Immature natural killer cell (primary cell): ENCODE data around the gene ZBTB16. TPM values are rescaled to one million over a fixed set of nuclear protein-coding genes. Genes with fewer than 3 reads are reported as not detected.

ENCODE experiments used
- DNase-seq, 3 donors: peaks; one replicate each; pipeline ENCODE4 v3.0.0; 2022; ENCODE audit warnings: mixed read lengths in 1 of 3
- H3K27ac Mint-ChIP-seq, 6 donors: one replicate each; pipeline ENCODE4 v1.8.0; 2020; ENCODE audit warnings: mixed read lengths in 6 of 6, mild to moderate bottlenecking in 5 of 6, inconsistent platforms in 4 of 6, moderate library complexity in 3 of 6
- H3K27me3 Mint-ChIP-seq, 3 donors: one replicate each; pipeline ENCODE4 v1.8.0; 2020 to 2021; ENCODE audit warnings: low read depth in 3 of 3, mild to moderate bottlenecking in 3 of 3, mixed read lengths in 3 of 3, moderate library complexity in 3 of 3, inconsistent platforms in 1 of 3
- H3K36me3 Mint-ChIP-seq, 3 donors: one replicate each; pipeline ENCODE4 v1.8.0; 2020; ENCODE audit warnings: mixed read lengths in 3 of 3, inconsistent platforms in 2 of 3, mild to moderate bottlenecking in 2 of 3
- H3K4me1 Mint-ChIP-seq, 2 donors: one replicate each; pipeline ENCODE4 v1.8.0; 2020; ENCODE audit warnings: inconsistent platforms in 2 of 2, mild to moderate bottlenecking in 2 of 2, mixed read lengths in 2 of 2, moderate library complexity in 1 of 2
- H3K4me3 Mint-ChIP-seq, 5 donors: one replicate each; pipeline ENCODE4 v1.8.0; 2020; ENCODE audit warnings: mild to moderate bottlenecking in 5 of 5, mixed read lengths in 5 of 5, inconsistent platforms in 3 of 5, moderate library complexity in 3 of 5
- H3K9me3 Mint-ChIP-seq, 6 donors: one replicate each; pipeline ENCODE4 v1.8.0; 2020; ENCODE audit warnings: mild to moderate bottlenecking in 6 of 6, mixed read lengths in 6 of 6, inconsistent platforms in 4 of 6, moderate library complexity in 3 of 6
- polyA plus RNA-seq, 3 donors: library from polyadenylated mRNA; unstranded; fragments of 300-500 nt; fragmentation: Illumina TruSeq; gene quantifications; one replicate each; pipeline ENCODE4 v1.2.3, GENCODE V29; 2021

The ZBTB16 gene
- polyA plus RNA-seq, 3 donors from 2014 or later: 90.4 to 197 (median 92.5) TPM

DNA sequence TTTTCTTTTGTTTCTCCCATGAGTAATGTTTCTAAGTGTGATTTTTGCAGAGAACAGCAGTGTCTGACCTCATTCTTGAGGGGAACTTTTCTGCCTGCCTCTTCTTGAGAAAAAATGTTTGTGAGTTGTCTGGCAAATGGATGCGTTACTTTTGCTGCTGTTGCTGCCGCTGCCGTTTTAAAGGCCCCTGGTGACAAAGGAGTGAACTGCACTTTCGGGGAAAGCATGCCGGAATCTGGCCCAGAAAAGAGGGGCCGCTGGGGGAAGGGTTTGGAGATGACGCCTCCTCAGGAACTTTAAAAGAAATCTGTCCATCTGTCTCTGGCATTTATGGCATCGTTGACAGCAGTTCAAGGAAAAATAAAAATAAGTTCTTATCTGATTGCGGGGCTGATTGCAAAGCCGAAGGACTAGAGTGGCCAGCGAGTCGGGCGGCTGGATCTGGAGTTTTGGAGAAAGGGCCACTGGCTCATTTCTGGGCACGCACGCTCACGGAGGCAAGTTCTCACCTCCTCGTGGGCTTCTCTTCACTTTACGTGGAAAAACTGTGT, 16.5 kb downstream of the ZBTB16 start:
- peaks cover 0 to 15% (median 0%) of the 10 kb centered on the region in 3 donors for H3K36me3 Mint-ChIP-seq
- H3K27ac Mint-ChIP-seq: peak overlapping the region; percentile 96 to 100 (median 99)
- no peaks in the 10 kb centered on the region for H3K9me3 Mint-ChIP-seq
- peaks cover 98 to 100% of the 10 kb centered on the region in 2 donors for H3K4me1 Mint-ChIP-seq
- H3K27me3 Mint-ChIP-seq: peaks cover 33 to 47% (median 40%) of the 10 kb centered on the region in 3 donors
- DNase-seq: peak; percentile 84 to 87 (median 85)
- H3K4me3 Mint-ChIP-seq: peak overlapping the region; percentile 82 to 94 (median 89)

DNA sequence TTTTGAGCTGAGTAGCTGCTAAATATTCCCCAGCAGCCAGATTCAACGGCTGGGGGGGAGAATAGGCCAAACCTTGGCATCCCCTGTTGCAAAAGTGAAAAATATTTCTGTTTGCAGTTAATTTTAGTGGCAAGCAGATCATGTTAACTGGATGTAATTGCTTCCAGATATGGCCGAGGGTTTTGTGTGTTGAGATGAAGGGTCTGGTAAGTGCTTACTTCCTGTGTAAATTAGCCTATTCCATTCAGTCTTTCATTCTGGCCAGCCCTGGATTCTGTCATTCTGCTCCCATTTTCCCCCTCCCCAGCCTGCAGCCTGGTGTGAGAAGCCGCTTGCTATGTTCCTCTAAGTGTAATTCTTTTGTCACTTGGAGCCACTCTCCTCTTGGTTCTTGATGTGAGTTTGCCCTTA, 17.4 kb downstream of the ZBTB16 start:
- peaks cover 33 to 45% (median 40%) of the 10 kb centered on the region in 3 donors for H3K27me3 Mint-ChIP-seq

DNA sequence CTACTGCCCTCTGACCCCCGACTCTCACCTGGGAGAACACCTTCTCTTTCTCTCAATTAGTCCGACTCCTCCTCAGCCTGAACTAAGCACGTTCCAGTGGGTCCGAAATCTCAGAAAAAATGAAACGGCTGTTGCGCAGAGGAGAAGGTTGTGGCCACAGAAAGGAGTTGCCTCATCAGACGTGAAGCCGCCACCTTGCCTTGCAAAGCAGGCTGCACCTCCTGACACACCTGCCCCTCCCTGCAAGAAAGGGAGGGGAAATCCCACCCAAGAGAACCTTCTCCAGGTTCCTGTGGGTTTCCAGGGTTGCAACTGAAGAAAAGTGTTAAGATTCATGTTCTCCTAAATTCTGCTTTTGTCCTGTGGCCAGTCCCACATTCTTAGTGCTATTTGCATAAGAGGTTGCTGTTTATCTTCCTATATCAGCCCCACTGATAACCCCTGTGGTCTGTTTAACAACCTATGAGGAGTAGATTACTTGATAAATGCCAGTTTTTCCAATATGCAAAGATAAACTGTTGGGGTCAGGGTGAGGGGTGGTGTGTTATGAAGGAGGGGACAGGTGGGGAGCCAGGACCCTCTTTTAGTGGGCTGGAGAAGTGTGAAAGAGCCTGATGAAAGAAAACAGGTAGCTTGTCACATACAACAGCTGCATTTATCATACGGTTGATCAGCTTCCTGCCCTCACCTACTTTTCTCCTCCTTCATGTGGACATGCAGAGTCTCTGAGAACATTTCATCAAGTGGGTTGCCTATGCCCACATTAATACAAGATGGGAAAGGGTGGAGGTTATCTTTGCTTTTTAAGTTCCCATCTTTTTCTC, 18.2 kb downstream of the ZBTB16 start:
- H3K27me3 Mint-ChIP-seq: peaks cover 33 to 38% (median 35%) of the 10 kb centered on the region in 3 donors
- H3K9me3 Mint-ChIP-seq: no peaks in the 10 kb centered on the region
- peak overlapping the region; percentile 86 to 94 (median 90) for H3K4me3 Mint-ChIP-seq
- H3K36me3 Mint-ChIP-seq: peaks cover 0 to 10% (median 0%) of the 10 kb centered on the region in 3 donors
- H3K27ac Mint-ChIP-seq: peak overlapping the region; percentile 97 to 100 (median 99)
- peak; percentile 62 to 67 (median 66) for DNase-seq
- peaks cover 98 to 100% of the 10 kb centered on the region in 2 donors for H3K4me1 Mint-ChIP-seq

More for the DNA sequence above, 17.4 kb downstream of the ZBTB16 start:
- DNase-seq: no peak
- H3K36me3 Mint-ChIP-seq: peaks cover 0 to 14% (median 0%) of the 10 kb centered on the region in 3 donors
- peak overlapping the region; percentile 97 to 100 (median 99) for H3K27ac Mint-ChIP-seq
- no peaks in the 10 kb centered on the region for H3K9me3 Mint-ChIP-seq
- H3K4me3 Mint-ChIP-seq: peak overlapping the region; percentile 86 to 94 (median 90)
- H3K4me1 Mint-ChIP-seq: peaks cover 98 to 100% of the 10 kb centered on the region in 2 donors

DNA sequence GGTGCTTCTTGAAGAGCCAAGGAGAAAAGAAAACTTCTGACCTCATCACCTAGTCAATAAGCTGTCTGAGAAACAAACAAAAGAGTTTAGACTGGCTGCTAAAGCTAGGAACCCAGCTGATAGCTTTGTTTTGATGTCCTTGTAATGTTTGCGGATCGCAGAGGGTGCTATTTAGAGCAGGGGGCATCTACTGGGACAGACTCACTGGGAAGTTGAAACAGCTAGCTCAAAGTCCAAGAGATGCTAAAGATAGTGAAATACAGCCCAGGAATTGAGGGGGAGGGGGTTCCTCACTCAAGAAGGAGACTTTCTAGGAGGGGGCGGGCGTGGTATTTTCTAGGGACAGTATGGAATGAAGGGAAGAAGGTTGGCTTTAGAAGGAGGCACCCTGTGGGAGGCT, 18.9 kb downstream of the ZBTB16 start:
- peaks cover 0 to 10% (median 0%) of the 10 kb centered on the region in 3 donors for H3K36me3 Mint-ChIP-seq
- no peaks in the 10 kb centered on the region for H3K9me3 Mint-ChIP-seq
- peak overlapping the region; percentile 86 to 94 (median 90) for H3K4me3 Mint-ChIP-seq
- peak overlapping the region; percentile 97 to 100 (median 99) for H3K27ac Mint-ChIP-seq
- peaks cover 29 to 37% (median 34%) of the 10 kb centered on the region in 3 donors for H3K27me3 Mint-ChIP-seq
- DNase-seq: no peak
- H3K4me1 Mint-ChIP-seq: peaks cover 98 to 100% of the 10 kb centered on the region in 2 donors

DNA sequence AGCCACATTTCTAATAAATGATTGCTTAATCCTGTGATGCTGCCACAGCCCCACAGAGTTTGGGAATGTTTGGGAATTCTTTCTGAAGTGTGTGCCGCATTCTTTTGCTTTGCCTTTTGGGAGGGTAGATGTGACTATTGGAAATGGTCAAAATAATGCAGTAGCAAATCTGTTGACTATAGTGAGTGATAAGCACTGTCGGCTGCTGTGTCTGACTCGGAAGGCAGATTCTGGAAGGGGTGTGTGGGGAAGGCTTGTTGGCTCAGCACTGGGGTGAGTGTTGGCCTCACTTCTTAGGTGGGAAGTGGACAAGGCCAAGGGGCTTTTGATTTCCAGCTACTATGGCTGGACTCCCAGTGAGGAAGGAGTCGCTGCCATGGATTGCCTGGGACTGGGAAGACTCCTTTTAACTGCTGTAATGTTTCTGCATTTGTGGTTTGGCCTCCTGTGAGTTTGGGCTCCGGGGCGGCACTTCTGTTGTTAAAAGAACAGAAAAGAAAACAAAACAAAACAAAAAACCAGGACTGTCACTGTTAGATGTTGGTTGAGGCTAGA, 20.1 kb downstream of the ZBTB16 start:
- H3K27me3 Mint-ChIP-seq: peaks cover 22 to 26% (median 25%) of the 10 kb centered on the region in 3 donors
- H3K27ac Mint-ChIP-seq: peak overlapping the region; percentile 97 to 100 (median 99)
- DNase-seq: no peak
- no peaks in the 10 kb centered on the region for H3K9me3 Mint-ChIP-seq
- peaks cover 98 to 100% of the 10 kb centered on the region in 2 donors for H3K4me1 Mint-ChIP-seq
- H3K4me3 Mint-ChIP-seq: peak overlapping the region; percentile 74 to 91 (median 80)
- peaks cover 0 to 10% (median 3%) of the 10 kb centered on the region in 3 donors for H3K36me3 Mint-ChIP-seq

DNA sequence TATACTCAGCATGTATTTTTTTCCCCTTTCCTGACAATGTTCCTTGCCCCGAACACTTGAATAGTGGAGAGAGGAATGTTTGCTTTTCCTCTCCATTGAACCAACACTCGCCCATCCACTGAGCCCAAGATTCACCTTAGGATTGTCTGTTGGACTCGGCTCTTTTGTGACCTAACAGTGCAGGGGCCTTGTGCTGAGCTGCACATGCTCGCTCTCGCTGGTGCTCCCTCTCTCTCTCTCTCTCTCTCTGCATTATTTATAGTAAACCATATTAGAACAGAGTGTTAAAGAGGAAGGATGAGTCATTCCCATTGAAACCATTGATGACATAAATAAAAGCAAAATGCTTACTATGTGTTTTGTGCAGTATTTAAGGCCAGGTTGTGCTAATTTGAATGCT, 20.7 kb downstream of the ZBTB16 start:
- H3K27me3 Mint-ChIP-seq: peaks cover 19 to 21% (median 20%) of the 10 kb centered on the region in 3 donors
- no peaks in the 10 kb centered on the region for H3K9me3 Mint-ChIP-seq
- peak overlapping the region; percentile 97 to 100 (median 99) for H3K27ac Mint-ChIP-seq
- peak; percentile 75 to 80 (median 78) for DNase-seq
- peaks cover 0 to 5% (median 3%) of the 10 kb centered on the region in 3 donors for H3K36me3 Mint-ChIP-seq
- H3K4me1 Mint-ChIP-seq: peaks cover 98 to 100% of the 10 kb centered on the region in 2 donors
- peak overlapping the region; percentile 74 to 91 (median 80) for H3K4me3 Mint-ChIP-seq

DNA sequence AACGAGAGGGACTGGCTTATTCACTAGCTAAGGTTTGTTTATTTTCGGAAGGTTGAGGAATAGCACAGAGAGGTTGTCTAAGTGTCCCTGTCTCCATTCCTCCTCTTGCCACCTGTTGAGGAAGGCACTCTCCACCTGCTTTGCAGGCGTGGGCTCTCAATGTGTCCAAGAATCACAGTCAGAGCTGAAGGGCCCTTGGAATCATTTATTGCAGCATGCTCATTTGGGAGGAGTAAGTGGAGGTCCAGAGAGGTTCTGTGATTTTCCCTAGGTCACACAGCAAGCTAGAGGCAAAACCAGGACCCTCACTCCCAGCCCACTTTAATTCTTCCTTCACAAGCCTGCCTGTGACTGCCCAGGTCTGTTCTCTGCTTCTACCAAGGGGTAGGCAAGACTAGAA, 21.3 kb downstream of the ZBTB16 start:
- H3K36me3 Mint-ChIP-seq: peaks cover 0 to 3% (median 3%) of the 10 kb centered on the region in 3 donors
- no peaks in the 10 kb centered on the region for H3K9me3 Mint-ChIP-seq
- peaks cover 100% of the 10 kb centered on the region in 2 donors for H3K4me1 Mint-ChIP-seq
- H3K4me3 Mint-ChIP-seq: peak overlapping the region; percentile 74 to 91 (median 80)
- H3K27me3 Mint-ChIP-seq: peaks cover 17 to 21% (median 17%) of the 10 kb centered on the region in 3 donors
- peak overlapping the region; percentile 97 to 100 (median 99) for H3K27ac Mint-ChIP-seq
- no peak for DNase-seq

DNA sequence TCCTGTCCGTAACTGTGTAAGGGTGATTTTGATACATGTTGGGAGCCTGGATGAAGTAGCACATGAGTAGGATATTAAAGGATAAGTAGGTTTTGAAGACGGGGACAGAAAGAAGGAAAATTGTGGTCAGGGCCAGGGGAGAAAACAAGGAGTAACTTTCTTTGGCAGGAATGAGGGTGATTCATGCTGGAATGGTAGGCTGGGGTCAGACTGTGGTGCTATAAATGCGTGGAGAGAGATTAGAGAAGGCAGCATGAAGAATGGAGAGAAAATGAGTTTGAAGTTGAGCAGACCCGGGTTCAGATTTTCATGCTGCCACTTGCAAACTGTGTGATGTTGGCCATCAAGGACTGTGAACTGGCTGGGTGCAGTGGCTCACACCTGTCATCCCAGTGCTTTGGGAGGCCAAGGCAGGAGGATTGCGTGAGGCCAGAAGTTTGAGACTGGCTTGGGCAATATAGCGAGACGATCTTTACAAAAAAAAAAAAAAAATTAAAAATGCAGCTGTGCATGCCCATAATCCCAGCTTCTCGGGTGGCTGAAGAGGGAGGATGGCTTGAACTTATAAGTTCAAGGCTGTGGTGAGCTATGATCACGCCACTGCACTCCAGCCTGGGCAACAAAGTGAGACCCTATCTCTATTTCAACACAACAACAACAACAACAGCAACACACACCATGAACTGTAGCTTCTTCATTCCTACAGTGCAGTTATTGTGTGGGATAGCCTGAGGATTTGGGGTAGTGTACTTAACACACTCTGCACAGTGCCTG, 22.3 kb downstream of the ZBTB16 start:
- Mint-ChIP-seq H3K36me3 (peaks cover 1 to 3% (median 1%) of the 10 kb centered on the region in 3 donors), H3K27me3 (peaks cover 11 to 21% (median 15%) of the 10 kb centered on the region in 3 donors), H3K4me1 (peaks cover 100% of the 10 kb centered on the region in 2 donors), H3K27ac (peak overlapping the region; percentile 97 to 100 (median 99)), H3K4me3 (peak overlapping the region; percentile 71 to 91 (median 72)), H3K9me3 (no peaks in the 10 kb centered on the region)
- no peak for DNase-seq

DNA sequence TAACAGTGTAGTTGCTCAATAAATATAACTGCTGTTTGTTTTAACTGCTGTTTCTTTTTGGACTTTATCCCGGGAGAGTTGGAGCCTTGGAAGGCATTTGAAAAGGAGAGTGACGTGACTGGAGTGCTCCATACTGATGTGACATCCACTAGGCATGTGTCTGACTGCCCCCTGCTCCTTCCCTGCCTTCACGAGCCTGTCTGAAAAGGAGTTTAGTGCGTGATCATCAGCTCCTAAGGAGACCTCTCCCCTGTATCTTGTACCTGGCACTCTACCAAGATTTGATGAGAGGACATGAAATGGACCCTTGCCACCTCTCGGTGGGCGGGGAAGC, 22.9 kb downstream of the ZBTB16 start:
- H3K27ac Mint-ChIP-seq: peak overlapping the region; percentile 97 to 100 (median 99)
- H3K36me3 Mint-ChIP-seq: peaks cover 3% of the 10 kb centered on the region in 3 donors
- H3K4me3 Mint-ChIP-seq: peak overlapping the region; percentile 71 to 91 (median 72)
- peaks cover 11 to 17% (median 16%) of the 10 kb centered on the region in 3 donors for H3K27me3 Mint-ChIP-seq
- H3K9me3 Mint-ChIP-seq: no peaks in the 10 kb centered on the region
- DNase-seq: no peak
- H3K4me1 Mint-ChIP-seq: peaks cover 100% of the 10 kb centered on the region in 2 donors

DNA sequence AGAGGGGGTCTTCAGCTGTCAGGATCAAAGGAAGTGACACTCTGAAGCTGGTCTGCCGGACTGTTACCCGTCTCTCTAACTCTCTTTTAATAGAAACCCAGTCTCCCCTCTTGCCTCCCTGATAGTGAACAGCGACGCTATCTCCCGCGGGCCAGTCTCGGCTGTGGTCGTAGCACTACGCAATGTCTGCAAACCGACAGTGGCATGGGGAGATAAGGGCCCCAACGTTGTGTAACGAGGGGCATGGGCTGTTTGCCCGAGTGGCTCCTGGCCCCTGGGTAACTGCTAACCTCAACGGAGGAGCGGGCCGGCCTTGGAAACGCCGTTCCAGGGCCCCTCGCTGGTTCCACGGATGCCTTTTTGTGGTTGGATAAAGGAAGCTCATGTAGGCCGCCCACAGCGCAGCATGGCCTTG, 23.3 kb downstream of the ZBTB16 start:
- peaks cover 11 to 17% (median 13%) of the 10 kb centered on the region in 3 donors for H3K27me3 Mint-ChIP-seq
- H3K36me3 Mint-ChIP-seq: peaks cover 3% of the 10 kb centered on the region in 3 donors
- peak overlapping the region; percentile 71 to 91 (median 72) for H3K4me3 Mint-ChIP-seq
- peak overlapping the region; percentile 97 to 100 (median 99) for H3K27ac Mint-ChIP-seq
- H3K9me3 Mint-ChIP-seq: no peaks in the 10 kb centered on the region
- peak; percentile 66 to 73 (median 73) for DNase-seq
- H3K4me1 Mint-ChIP-seq: peaks cover 100% of the 10 kb centered on the region in 2 donors

DNA sequence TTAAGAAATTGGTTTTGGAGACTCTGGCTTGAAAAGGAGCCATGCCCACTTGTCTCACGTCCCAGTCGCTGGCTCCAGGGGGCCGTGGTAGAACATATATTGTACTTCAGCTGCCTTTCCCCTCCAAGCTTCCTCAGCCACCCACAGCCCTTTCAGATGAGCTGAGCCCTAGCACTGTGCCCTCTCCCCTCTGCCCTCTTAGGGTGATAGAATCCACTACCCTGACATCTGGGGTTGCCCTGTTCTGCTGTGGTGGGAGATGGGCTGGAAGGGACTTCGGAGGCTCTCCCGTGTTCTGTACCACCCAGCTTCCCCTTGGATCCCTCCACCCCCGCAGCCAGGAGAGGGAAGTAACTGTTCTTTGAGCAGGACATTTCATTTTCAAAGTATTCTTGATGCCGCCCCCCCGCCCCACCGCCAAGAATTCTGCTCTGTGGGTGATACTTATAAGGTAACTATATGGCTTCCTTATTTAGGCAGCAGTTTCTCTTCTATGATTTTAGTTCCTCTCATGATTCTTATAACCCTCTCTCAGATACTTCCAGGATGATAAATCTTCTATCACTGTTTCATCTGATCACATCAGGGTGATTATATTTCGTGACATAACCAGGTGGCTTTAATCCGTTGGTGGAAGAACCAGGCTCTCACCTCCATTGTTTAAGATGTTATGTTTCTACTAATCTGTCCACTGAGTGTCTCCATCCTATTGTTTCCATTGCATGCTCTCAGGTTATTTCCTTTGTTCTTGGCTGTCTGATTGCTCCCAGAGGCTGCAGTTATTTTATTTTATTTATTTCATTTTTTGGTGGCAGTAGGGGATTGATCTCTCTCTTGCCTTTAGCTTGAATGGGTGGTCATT, 24.1 kb downstream of the ZBTB16 start:
- Mint-ChIP-seq H3K36me3 (peaks cover 3% of the 10 kb centered on the region in 3 donors), H3K4me3 (peak overlapping the region; percentile 71 to 91 (median 72)), H3K27ac (peak overlapping the region; percentile 97 to 100 (median 99)), H3K27me3 (peaks cover 11 to 13% (median 11%) of the 10 kb centered on the region in 3 donors), H3K4me1 (peaks cover 100% of the 10 kb centered on the region in 2 donors), H3K9me3 (no peaks in the 10 kb centered on the region)
- DNase-seq: no peak

DNA sequence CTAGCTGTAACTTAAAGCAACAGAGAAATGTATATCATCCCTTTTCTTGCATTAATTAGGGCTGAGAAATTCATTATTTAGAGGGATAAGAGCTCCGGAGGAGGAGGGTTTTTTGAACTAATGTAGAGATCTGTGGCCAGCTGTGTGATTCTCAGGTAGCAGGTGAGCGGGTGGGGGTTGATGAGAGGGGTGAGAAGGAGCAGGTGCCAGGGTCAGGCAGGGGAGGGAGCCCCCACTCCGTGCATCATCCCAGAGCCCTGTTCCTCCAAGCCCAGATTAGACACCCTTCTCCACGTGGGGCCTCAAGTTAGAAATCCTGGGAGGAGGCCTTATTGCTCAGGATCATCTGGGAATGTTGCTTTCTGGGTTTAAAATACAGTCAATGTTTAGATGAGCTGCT, 24.9 kb downstream of the ZBTB16 start:
- Mint-ChIP-seq H3K4me1 (peaks cover 100% of the 10 kb centered on the region in 2 donors), H3K27me3 (peaks cover 11 to 12% (median 11%) of the 10 kb centered on the region in 3 donors), H3K9me3 (no peaks in the 10 kb centered on the region), H3K27ac (peak overlapping the region; percentile 23 to 100 (median 98)), H3K4me3 (peak overlapping the region; percentile 16 to 91 (median 72)), H3K36me3 (peaks cover 3% of the 10 kb centered on the region in 3 donors)
- no peak for DNase-seq
